ENCODE data around the gene OCRL.

Gene OCRL

DNA sequence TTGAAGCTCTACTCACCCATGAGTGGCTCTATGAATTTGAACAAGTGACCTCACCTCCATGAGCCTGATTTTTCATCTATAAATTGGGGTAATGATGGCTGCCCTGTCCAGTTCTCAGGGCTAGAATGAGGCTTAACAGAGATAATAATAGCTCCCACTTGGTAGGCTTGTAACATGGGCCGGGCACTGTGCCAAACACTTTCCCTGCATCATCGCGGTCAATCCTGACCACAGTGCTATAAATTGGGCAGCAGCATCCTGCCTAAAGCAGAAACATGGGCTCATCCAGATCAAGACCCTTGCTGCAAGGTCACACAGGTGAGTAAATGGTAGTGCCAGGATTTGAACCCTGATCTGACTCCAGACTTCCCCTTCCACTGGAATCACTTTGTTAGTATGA, 101.9 kb downstream of the OCRL start:
- no peak for TF ChIP-seq ZFX (IDR thresholded peaks at IDR 0.05)
- TF ChIP-seq, protein P1, sequence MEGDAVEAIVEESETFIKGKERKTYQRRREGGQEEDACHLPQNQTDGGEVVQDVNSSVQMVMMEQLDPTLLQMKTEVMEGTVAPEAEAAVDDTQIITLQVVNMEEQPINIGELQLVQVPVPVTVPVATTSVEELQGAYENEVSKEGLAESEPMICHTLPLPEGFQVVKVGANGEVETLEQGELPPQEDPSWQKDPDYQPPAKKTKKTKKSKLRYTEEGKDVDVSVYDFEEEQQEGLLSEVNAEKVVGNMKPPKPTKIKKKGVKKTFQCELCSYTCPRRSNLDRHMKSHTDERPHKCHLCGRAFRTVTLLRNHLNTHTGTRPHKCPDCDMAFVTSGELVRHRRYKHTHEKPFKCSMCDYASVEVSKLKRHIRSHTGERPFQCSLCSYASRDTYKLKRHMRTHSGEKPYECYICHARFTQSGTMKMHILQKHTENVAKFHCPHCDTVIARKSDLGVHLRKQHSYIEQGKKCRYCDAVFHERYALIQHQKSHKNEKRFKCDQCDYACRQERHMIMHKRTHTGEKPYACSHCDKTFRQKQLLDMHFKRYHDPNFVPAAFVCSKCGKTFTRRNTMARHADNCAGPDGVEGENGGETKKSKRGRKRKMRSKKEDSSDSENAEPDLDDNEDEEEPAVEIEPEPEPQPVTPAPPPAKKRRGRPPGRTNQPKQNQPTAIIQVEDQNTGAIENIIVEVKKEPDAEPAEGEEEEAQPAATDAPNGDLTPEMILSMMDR (conservative IDR thresholded peaks at IDR 0.05), result no peak
- H3K27ac ChIP-seq, result no peak overlapping the region; the same call in 1 of the 2 replicates

All from C4-2B (cell line).